ENCODE results near the gene LRRC74A. TPM values are rescaled to one million over a fixed set of nuclear protein-coding genes. Genes with fewer than 3 reads are reported as not detected.

The LRRC74A gene
- total and polyA plus RNA-seq, 9 donors, result 0.10 to 0.12 TPM; not detected in 7

DNA sequence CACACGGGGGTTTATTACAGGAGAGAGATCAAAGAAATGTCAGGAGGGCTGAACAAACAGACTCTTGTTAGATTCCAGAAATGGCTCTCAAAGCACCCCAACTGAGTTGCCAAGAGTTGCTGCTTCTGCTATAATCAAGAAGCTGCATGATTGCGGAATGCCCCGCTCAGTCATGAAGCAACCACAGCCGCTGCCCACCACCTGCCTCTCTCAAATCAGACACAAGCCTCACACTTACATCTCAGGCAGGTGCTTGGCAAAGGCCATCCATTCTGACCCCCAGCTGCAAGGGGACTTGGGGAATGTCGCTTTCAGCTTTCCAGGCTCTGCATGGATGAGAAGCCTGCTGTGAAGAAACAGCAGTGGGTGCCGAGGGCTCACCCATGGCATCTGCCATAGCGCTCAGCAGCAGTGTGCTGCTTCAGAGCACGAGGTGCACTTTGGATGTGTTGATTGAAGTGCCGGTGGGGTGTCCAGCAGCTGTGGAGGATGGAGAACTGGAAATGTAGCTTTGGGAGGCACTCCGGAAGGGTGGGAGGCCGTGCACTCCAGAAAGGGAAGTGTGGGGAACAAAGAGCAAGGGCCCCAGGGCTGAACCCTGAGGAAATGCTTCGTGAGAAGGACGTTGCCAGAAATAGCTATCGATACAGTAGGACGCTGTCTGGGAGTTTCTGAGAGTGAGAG lies 37.7 kb downstream of the LRRC74A start:
- Histone ChIP-seq H3K9me3 (no peaks in the 10 kb centered on the region), H3K27me3 (no peaks in the 10 kb centered on the region), H3K36me3 (no peaks in the 10 kb centered on the region), H3K27ac (no peak overlapping the region), H3K4me3 (no peak overlapping the region), H3K4me1 (ENCODE audit: insufficient read depth) (no peaks in the 10 kb centered on the region)
- 29 to 34% (median 31%) methylated on average over 15 of the region's 15 CpGs for WGBS, 3 donors
- DNase-seq, result no peak
- intact Hi-C loops (cut with DNase I), result no loop called here
- TF ChIP-seq, protein P1, sequence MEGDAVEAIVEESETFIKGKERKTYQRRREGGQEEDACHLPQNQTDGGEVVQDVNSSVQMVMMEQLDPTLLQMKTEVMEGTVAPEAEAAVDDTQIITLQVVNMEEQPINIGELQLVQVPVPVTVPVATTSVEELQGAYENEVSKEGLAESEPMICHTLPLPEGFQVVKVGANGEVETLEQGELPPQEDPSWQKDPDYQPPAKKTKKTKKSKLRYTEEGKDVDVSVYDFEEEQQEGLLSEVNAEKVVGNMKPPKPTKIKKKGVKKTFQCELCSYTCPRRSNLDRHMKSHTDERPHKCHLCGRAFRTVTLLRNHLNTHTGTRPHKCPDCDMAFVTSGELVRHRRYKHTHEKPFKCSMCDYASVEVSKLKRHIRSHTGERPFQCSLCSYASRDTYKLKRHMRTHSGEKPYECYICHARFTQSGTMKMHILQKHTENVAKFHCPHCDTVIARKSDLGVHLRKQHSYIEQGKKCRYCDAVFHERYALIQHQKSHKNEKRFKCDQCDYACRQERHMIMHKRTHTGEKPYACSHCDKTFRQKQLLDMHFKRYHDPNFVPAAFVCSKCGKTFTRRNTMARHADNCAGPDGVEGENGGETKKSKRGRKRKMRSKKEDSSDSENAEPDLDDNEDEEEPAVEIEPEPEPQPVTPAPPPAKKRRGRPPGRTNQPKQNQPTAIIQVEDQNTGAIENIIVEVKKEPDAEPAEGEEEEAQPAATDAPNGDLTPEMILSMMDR (IDR thresholded peaks at IDR 0.05), result no peak
- TF ChIP-seq EP300 (IDR thresholded peaks at IDR 0.05) (no peak), POLR2A (IDR thresholded peaks at IDR 0.05) (no peak)

DNA sequence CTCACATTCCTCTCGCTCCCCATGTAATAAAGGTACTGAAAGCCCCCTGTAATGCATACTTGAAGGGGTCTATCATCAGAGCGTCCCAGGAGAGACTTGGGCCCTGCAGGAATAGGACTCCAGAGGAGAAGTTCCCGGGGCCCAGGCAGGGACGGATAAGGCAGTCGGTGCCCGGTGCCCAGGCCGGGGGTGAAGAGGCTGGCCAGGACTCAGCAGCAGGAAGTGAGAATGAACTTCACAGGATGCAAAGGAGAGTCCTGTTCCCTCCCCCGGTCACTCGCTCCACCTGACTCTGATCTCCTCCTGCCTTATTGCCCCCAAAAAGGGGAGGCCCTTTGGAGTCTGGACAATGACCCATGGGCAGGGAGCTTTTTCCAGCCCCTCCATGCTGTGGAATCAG lies 40.2 kb downstream of the LRRC74A start:
- no peak for DNase-seq
- TF ChIP-seq POLR2A (IDR thresholded peaks at IDR 0.05) (no peak), EP300 (IDR thresholded peaks at IDR 0.05) (no peak)
- H3K4me1 ChIP-seq (ENCODE audit: insufficient read depth), result no peaks in the 10 kb centered on the region
- WGBS, 3 donors, result 66 to 71% (median 68%) methylated on average over 9 of the region's 9 CpGs
- no peak overlapping the region for H3K4me3 ChIP-seq
- H3K27me3 ChIP-seq, result no peaks in the 10 kb centered on the region
- no peaks in the 10 kb centered on the region for H3K9me3 ChIP-seq
- H3K36me3 ChIP-seq, result no peaks in the 10 kb centered on the region
- no peak overlapping the region for H3K27ac ChIP-seq
- intact Hi-C loops (cut with DNase I), result no loop called here

DNA sequence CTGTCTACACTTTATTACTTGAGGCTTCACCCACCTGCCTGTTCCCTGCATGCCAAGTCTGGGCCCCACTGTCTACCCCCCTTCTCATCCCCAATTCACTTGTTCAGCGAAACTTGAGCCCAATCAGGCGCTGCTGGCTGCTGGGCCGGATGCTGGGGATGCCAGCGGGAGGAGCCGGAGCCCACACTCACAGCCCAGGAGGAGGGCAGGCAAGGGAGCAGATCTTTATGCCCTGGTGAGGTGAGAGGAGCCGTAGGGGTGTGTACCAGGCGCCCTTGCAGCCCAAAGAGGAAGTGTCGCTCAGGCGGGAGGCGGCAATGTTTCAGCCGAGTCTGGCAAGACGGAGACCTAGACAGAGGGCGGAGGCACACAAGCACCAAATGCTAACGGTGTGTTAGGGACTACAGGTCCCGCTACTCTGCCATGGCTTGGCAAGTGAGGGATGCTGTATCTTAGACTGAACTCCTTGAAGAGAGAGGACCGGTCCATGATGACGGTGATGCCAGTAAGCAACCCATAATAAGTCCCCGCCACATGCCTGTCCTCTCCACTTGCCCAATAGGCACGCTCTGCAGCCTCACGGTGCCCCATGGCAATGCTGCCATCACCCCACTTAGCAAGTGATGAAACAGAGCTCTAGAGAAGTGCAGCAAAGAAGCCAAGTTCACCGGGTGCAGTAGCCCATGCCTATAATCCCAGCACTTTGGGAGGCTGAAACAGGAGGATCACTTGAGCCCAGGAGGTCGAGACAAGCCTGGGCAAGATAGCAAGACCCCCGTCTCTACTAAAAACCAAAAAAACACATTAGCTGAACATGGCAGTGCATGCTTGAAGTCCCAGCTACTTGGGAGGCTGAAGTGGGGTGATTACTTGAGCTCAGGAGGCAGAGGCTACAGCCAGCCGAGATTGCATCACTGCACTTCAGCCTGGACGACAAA lies 41.6 kb downstream of the LRRC74A start:
- Histone ChIP-seq H3K4me3 (no peak overlapping the region), H3K27me3 (no peaks in the 10 kb centered on the region), H3K36me3 (no peaks in the 10 kb centered on the region), H3K9me3 (no peaks in the 10 kb centered on the region), H3K4me1 (ENCODE audit: insufficient read depth) (no peaks in the 10 kb centered on the region), H3K27ac (no peak overlapping the region)
- TF ChIP-seq, protein P1 (IDR thresholded peaks at IDR 0.05), result no peak
- intact Hi-C loops (cut with DNase I), result no loop called here
- WGBS, 3 donors, result 71 to 79% (median 72%) methylated on average over 25 of the region's 25 CpGs
- no peak for DNase-seq

DNA sequence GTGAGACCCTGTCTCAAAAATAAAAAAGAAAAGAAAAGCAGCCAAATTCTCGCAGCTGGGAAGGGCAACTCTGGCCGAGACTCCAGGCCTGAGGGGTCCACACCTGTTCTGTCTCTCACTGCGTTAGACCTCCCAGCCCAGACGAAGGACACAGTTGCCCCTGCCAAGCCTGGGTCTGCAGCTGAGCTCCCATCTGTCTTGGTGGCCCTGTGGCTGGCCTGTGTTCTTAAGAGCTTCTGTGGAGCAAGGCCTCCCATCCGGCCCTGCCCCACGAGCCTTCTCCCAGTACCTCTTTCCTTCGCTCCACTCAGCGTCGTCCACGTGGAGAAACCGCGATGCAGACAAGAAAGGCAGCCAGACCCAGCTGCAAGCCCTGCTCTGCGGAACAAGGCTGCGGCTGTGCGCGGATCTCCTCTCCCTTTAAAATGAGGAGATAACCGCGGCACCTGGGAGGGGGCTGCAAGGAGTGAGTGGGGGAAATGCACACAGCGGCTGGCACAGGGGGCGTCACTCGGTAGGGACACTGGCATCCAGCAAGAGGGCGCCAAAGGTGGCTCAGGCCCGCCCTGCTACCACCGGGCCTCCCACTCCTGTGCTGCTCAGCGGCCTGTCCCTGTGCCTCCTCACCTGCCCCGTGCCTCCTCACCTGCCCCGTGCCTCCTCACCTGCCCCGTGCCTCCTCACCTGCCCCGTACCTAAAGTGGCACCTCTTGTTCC lies 42.4 kb downstream of the LRRC74A start:
- Histone ChIP-seq H3K9me3 (no peaks in the 10 kb centered on the region), H3K4me1 (ENCODE audit: insufficient read depth) (no peaks in the 10 kb centered on the region), H3K4me3 (no peak overlapping the region), H3K36me3 (no peaks in the 10 kb centered on the region), H3K27ac (no peak overlapping the region), H3K27me3 (no peaks in the 10 kb centered on the region)
- WGBS, 3 donors, result 51 to 69% (median 64%) methylated on average over 29 of the region's 29 CpGs
- no peak for DNase-seq
- intact Hi-C loops (cut with DNase I), result no loop called here
- TF ChIP-seq POLR2A (IDR thresholded peaks at IDR 0.05), result no peak
- no peak for TF ChIP-seq EP300 (IDR thresholded peaks at IDR 0.05)
- TF ChIP-seq, protein P1 (IDR thresholded peaks at IDR 0.05), result no peak

All from ovary (tissue), 9 donors.